PC-3 (cell line): ENCODE results near the gene L3MBTL4. TPM values are rescaled to one million over a fixed set of nuclear protein-coding genes. Genes with fewer than 3 reads are reported as not detected.
"Not testable (repeated sequence)": the region's sequence is repeated elsewhere in the genome, so short reads cannot be mapped to it uniquely, and the experiment has no call there.

Source experiments
- ATAC-seq: fragments of 200-7000 bp; cut with Tn5 transposase; 2 replicates; pipeline ENCODE4 v1.9.1; 2020; ENCODE audit warnings: mild to moderate bottlenecking, moderate library complexity
- BruUV-seq: library from RNA; stranded (reverse); fragments of 400-500 nt; replicated peaks from 2 replicates; lab custom pipeline; 2021; lab: Mats Ljungman, UMichigan
- CTCF ChIA-PET: fragments of 300-600 bp; sonication (Branson Sonifier 250); formaldehyde crosslinking; loops from one replicate; lab custom pipeline; 2022; ENCODE audit warnings: antibody characterized with exemption; lab: Charles Lee
- POLR2A ChIA-PET: fragments of 300-600 bp; sonication (Branson Sonifier 250); formaldehyde crosslinking; loops from one replicate; lab custom pipeline; 2022; ENCODE audit warnings: antibody characterized with exemption; ENCODE audit not compliant: unreplicated experiment; lab: Charles Lee
- DNase-seq: peaks from one replicate; pipeline ENCODE4 v3.0.0-alpha.2; 2015
- H2AFZ ChIP-seq: fragments of 300-600 bp; sonication (generic); 2 replicates; pipeline ENCODE4 v1.6.0; 2016; ENCODE audit warnings: antibody characterized with exemption, low read length
- H3F3A ChIP-seq: fragments of 300-600 bp; sonication (generic); one replicate; pipeline ENCODE4 v1.6.0; 2017; ENCODE audit warnings: antibody characterized with exemption, low read length, control low read depth, mild to moderate bottlenecking; ENCODE audit not compliant: unreplicated experiment
- H3K27ac ChIP-seq: fragments of 300-600 bp; sonication (generic); 2 replicates; pipeline ENCODE4 v1.5.1; 2016; ENCODE audit warnings: mild to moderate bottlenecking, low read length
- H3K27me3 ChIP-seq: fragments of 300-600 bp; sonication (generic); 2 replicates; pipeline ENCODE4 v1.6.1; 2016; ENCODE audit warnings: low read length, mixed read lengths
- H3K36me3 ChIP-seq: fragments of 300-600 bp; sonication (generic); 2 replicates; pipeline ENCODE4 v1.6.1; 2016; ENCODE audit warnings: low read depth, mixed run types, low read length, mixed read lengths
- H3K4me1 ChIP-seq: fragments of 300-600 bp; sonication (generic); 2 replicates; pipeline ENCODE4 v1.5.1; 2016; ENCODE audit warnings: low read length; ENCODE audit not compliant: insufficient read depth
- H3K4me2 ChIP-seq: fragments of 300-600 bp; sonication (generic); 2 replicates; pipeline ENCODE4 v1.6.0; 2016; ENCODE audit warnings: low read length
- H3K4me3 ChIP-seq: fragments of 300-600 bp; sonication (generic); 2 replicates; pipeline ENCODE4 v1.5.1; 2016; ENCODE audit warnings: mild to moderate bottlenecking, low read length, mixed read lengths
- H3K79me2 ChIP-seq: fragments of 300-600 bp; sonication (generic); 2 replicates; pipeline ENCODE4 v1.6.1; 2017; ENCODE audit warnings: low read length, mixed read lengths
- H3K9ac ChIP-seq: fragments of 300-600 bp; sonication (generic); 2 replicates; pipeline ENCODE4 v1.6.0; 2016; ENCODE audit warnings: mild to moderate bottlenecking, low read length
- H3K9me2 ChIP-seq: fragments of 300-600 bp; sonication (generic); replicated peaks from 2 replicates; pipeline ENCODE4 v1.6.1; 2016; ENCODE audit warnings: mixed run types, low read length, mixed read lengths
- H3K9me3 ChIP-seq: fragments of 300-600 bp; sonication (generic); 2 replicates; pipeline ENCODE4 v1.6.1; 2016; ENCODE audit warnings: low read length, mixed read lengths
- H4K20me1 ChIP-seq: fragments of 300-600 bp; sonication (generic); 2 replicates; pipeline ENCODE4 v1.6.1; 2016; ENCODE audit warnings: low read length, mixed read lengths
- CTCF ChIP-seq: fragments of 300-600 bp; sonication (generic); conservative IDR thresholded peaks from 2 replicates; pipeline ENCODE4 v1.5.1; 2017; ENCODE audit warnings: antibody characterized with exemption, low read depth, mild to moderate bottlenecking, low read length
- EZH2 ChIP-seq: fragments of 300-600 bp; sonication (generic); IDR thresholded peaks from one replicate; pipeline ENCODE4 v1.6.1; 2017; ENCODE audit warnings: antibody characterized with exemption, mild to moderate bottlenecking, low read length; ENCODE audit not compliant: unreplicated experiment
- EZH2phosphoT487 ChIP-seq: fragments of 300-600 bp; sonication (generic); IDR thresholded peaks from 2 replicates; pipeline ENCODE4 v1.6.1; 2018; ENCODE audit warnings: mild to moderate bottlenecking, antibody characterized with exemption, low read length, borderline replicate concordance
- intact Hi-C: fragments of 100-400 bp; cut with micrococcal nuclease; formaldehyde crosslinking; loops from 2 replicates; pipeline ENCODE4 v1.9.0; 2023
- total RNA-seq: library from RNA; depleted of rRNA; stranded (reverse); fragments of >200 nt; gene quantifications from 2 replicates; pipeline ENCODE4 v1.2.3, GENCODE V29; 2014

Gene L3MBTL4
- total RNA-seq, 1 experiment from 2014 or later: 0.47 TPM

GRCh38 chr18:6054256-6054842 is 360.4 kb downstream of the L3MBTL4 start:
- H3K9me2 ChIP-seq: no peaks in the 10 kb centered on the region
- H3K9ac ChIP-seq: no peak overlapping the region
- no peaks in the 10 kb centered on the region for H3K9me3 ChIP-seq
- H3F3A ChIP-seq: peaks cover 7% of the 10 kb centered on the region
- POLR2A ChIA-PET: no interaction called here
- intact Hi-C loops: loop anchor here (2.0 kb wide), 1 partner anchor 44 kb away; no protein-coding TSS in a partner anchor
- no peaks in the 10 kb centered on the region for H4K20me1 ChIP-seq
- no peak overlapping the region for H3K4me3 ChIP-seq
- TF ChIP-seq CTCF: no peak
- TF ChIP-seq EZH2: no peak
- TF ChIP-seq EZH2phosphoT487: no peak
- H3K27ac ChIP-seq: 0 out of 2 replicates have a peak overlapping the region, but pooled peaks have one; percentile 97
- H3K36me3 ChIP-seq: no peaks in the 10 kb centered on the region
- BruUV-seq: no TSS peak
- ATAC-seq (no peak), DNase-seq (no peak)
- H2AFZ ChIP-seq: no peak overlapping the region
- peaks cover 47% of the 10 kb centered on the region for H3K4me1 ChIP-seq
- no peaks in the 10 kb centered on the region for H3K79me2 ChIP-seq
- peak overlapping the region; percentile 73; the same call in 1 of the 2 replicates for H3K4me2 ChIP-seq
- CTCF ChIA-PET: no interaction called here
- H3K27me3 ChIP-seq: no peaks in the 10 kb centered on the region

- intact Hi-C loops: no loop called here
- Histone ChIP-seq H4K20me1 (no peaks in the 10 kb centered on the region), H3K4me3 (no peak overlapping the region), H3K4me1 (peaks cover 35% of the 10 kb centered on the region), H2AFZ (no peak overlapping the region), H3K9me3 (no peaks in the 10 kb centered on the region), H3K4me2 (no peak overlapping the region), H3K36me3 (no peaks in the 10 kb centered on the region), H3K27me3 (no peaks in the 10 kb centered on the region), H3K79me2 (no peaks in the 10 kb centered on the region), H3K9me2 (no peaks in the 10 kb centered on the region), H3K9ac (no peak overlapping the region), H3F3A (peaks cover 7% of the 10 kb centered on the region), H3K27ac (no peak overlapping the region)
- ChIA-PET POLR2A (no interaction called here), CTCF (no interaction called here)
- no TSS peak for BruUV-seq
- TF ChIP-seq EZH2: no peak
- TF ChIP-seq EZH2phosphoT487: no peak
- no peak for TF ChIP-seq CTCF
- DNase-seq (no peak), ATAC-seq (no peak)
Observed at GRCh38 chr18:6052449-6052913, 362.2 kb downstream of the L3MBTL4 start.

GRCh38 chr18:6047596-6047995 is 367.1 kb downstream of the L3MBTL4 start:
- H3K27ac ChIP-seq, H3K4me3 ChIP-seq, intact Hi-C loops, H2AFZ ChIP-seq, POLR2A ChIA-PET, H3F3A ChIP-seq, H4K20me1 ChIP-seq, H3K9me2 ChIP-seq, CTCF ChIA-PET, H3K79me2 ChIP-seq, H3K4me2 ChIP-seq, H3K9ac ChIP-seq, H3K36me3 ChIP-seq, H3K27me3 ChIP-seq, H3K9me3 ChIP-seq, DNase-seq, BruUV-seq, ATAC-seq, H3K4me1 ChIP-seq: not testable (repeated sequence)
